T-helper 1 cell (primary cell): Measurements from ENCODE around the gene SNX14.
"Not testable (repeated sequence)": the region's sequence is repeated elsewhere in the genome, so short reads cannot be mapped to it uniquely, and the experiment has no call there.

Experiments
- DNase-seq, 5 donors: peaks; one replicate each; pipeline ENCODE4 v3.0.0-alpha.2; 2012 to 2020

The SNX14 gene

DNA sequence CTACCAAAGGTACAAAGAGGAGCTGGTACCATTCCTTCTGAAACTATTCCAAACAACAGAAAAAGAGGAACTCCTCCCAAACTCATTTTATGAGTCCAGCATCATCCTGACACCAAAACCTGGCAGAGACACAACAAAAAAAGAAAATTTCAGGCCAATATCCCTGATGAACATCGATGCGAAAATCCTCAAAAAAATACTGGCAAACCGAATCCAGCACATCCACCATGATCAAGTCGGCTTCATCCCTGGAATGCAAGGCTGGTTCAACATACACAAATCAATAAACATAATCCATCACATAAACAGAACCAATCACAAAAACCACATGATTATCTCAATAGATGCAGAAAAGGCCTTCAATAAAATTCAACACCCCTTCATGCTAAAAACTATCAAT, 10.8 kb downstream of the SNX14 start:
- DNase-seq: not testable (repeated sequence)

DNA sequence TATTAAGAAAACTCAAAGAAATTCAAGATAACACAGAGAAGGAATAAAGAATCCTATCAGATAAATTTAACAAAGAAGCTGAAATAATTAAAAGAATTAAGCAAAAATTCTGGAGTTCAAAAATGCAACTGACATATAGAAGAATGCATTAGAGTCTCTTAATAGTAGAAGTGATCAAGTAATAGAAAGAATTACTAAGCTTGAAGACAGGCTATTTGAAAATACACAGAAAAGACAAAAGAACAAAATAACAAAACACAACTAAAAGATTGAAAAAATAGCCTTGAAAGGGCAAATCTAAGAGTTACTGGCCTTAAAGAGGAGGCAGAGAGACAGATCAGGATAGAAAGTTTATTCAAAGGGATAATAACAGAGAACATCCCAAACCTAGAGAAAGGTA, 12.1 kb downstream of the SNX14 start:
- no peak for DNase-seq

DNA sequence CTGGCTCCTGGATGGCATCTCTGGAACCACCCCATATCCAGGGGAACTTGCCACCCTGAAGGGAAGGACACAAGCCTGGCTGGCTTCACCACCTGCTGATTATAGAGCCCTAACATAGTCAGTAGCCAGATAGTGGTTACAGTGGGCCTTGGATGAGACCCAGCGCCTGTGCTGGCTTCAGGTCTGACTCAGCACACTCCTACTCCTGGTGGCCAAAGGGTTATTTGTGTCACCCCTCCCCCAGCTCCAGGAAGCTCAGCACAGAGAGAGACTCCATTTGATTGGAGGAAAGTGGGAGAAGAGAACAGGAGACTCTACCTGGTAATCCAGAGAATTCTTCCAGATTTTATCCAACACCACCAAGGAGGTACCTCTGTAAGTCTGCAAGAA, 12.8 kb downstream of the SNX14 start:
- DNase-seq: no peak

DNA sequence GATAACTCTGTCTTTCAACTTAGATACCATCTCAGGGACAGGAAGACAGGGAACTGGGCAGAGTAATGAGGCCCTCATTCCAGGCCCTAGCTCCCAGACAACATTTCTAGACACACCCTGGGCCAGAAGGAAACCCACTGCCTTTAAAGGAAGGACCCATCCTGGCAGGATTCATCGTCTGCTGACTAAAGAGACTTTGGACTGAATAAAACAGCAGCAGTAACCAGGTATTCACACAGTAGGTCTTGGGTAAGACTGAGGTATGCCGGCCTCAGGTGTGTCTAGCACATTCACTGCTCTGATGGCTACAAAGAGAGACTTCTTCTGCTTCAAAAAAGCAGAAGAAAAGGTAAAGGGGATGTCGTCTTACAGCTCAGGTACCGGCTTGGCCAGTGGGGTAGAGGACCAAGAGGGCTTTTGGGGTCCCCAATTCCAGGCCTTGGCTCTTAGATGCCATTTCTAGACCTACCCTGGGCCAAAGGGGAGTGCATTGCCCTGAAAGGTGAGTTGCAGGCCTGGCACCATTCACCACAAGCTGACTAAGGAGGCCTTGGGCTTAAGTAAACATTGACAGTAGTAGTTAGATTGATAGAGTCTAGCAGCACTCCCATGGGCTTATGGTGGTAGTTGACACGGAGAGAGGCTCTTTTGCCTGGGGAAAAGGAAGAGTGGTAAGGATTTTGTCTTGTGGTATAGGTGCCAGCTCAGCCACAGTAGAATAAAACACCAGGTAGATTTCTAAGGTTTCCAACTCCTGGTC, 13.4 kb downstream of the SNX14 start:
- no peak for DNase-seq

DNA sequence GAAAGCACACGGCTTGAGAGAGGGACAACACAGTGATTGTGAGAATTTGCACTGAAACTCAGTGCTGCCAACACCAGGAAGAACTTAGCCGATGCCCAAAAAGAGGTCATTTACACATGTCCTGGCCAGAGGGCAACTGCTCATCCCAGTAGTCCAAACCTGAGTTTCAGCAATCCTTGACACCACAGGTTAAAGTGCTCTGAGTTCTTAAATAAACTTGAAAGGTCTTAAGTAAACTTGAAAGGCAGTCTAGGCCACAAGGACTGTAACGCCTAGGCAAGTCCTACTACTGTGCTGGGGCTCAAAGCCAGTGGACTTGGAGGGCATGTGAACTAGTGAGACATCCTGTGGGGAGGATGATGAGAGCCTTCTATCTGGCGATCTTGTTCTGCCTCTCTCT, 14.1 kb downstream of the SNX14 start:
- DNase-seq: no peak

DNA sequence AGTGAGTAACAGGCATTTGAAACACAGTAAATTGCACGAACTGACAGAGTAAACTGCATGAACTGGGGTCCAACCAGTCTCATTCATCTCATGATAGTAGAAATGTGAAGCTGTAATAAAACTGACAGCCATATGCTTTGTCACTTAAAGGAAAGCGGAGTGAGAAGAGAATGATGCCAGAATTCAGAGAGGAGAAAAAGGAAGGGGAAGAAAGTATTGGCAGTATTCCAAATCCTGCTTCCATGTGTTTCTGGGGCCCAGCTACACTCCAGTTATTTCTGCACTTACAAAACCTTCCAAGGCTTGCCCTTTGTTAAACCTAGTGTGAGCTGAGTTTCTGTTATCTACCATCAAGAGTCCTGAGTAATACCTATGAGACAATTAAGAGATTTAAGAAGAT, 17.2 kb downstream of the SNX14 start:
- no peak for DNase-seq

DNA sequence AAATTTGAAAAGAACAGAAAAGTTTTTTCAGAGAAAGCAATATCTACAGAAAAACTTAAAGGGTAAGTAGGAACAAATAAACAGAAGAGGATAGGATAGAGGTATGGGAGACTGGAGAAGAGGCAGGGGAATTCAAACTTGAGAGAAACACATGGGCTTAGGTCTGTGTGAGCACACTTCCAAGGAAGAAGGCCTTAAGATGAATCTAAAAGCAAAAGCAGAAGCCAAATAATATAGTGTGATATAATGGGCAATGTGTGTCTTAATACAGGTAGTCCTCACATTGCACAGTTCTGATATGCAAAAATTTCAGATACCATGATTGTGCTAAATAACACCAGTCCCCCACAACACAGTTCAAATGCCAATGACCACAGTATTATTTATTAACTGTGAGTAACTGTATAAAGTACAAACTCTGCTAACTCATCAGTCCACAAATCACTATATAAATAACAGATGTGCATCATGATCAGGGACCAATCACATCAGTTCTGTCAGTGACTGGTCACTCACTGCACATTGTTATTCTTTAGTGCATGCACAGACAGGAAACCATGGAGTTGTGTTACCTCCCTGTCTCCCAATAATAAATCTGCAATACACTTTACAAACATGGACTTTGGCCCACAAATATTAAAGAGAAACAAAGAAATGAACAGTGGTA, 18.6 kb downstream of the SNX14 start:
- no peak for DNase-seq

DNA sequence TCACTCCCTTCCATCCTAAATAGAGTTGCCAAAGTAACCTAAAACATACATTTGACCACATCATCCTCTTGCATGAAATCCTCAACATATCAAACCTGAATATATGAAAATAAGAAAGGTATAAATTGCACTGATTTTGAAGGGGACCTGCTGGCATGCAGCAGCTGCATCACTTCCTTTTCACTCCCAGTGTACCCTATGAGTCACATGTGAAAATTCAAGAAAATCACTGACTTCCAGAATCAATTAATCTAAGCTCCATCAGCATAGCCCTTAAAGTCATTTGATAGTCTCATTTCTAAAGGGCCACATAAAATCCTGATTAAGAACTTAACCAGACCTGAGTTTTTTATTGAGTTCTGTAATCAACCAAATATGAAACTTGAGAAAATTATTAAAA, 24.3 kb downstream of the SNX14 start:
- DNase-seq: no peak

DNA sequence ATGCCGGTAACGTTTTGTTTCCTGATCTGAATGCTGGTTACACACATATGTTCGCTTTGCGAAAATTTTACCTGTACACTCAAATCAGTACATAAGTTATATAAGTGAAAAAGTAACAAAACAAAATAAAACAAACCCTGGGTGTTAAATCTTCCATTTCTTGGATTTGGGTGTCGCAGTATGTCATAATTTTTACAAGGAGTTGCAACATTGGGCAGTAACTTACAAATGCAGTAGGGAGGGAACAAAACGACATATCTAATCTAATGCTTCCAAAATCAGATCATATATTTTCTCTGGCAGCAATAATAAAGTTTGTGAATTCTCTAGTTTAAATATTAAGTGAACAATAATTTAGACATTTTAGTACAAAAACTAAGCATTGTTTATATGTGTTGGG, 25.2 kb downstream of the SNX14 start:
- DNase-seq: no peak

DNA sequence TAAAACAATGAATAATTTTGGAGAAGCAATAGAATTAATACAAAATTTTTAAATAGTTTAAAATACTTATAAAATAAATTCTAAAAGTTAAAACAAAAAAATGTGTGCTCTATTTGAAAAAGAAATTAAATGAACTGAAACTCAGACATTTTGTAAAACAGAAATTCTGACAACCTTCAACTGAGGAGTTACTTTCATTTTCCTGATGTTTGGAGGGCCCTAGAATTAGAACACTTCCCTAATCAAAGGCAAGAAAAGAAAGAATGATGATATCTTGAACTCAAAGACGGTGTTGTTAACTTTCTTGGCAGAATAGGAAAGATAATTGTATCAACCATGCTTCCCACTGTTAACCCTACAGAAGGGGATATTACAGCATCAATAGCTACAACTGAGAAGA, 27.9 kb downstream of the SNX14 start:
- no peak for DNase-seq

DNA sequence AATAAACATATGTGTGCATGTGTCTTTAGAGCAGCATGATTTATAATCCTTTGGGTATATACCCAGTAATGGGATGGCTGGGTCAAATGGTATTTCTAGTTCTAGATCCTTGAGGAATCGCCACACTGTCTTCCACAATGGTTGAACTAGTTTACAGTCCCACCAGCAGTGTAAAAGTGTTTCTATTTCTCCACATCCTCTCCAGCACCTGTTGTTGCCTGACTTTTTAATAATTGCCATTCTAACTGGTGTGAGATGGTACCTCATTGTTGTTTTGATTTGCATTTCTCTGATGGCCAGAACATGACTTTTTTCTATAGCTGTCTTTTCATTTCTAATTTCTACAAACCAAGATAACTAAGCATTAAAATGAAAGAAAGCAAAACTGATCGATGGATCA, 29.4 kb downstream of the SNX14 start:
- not testable (repeated sequence) for DNase-seq

DNA sequence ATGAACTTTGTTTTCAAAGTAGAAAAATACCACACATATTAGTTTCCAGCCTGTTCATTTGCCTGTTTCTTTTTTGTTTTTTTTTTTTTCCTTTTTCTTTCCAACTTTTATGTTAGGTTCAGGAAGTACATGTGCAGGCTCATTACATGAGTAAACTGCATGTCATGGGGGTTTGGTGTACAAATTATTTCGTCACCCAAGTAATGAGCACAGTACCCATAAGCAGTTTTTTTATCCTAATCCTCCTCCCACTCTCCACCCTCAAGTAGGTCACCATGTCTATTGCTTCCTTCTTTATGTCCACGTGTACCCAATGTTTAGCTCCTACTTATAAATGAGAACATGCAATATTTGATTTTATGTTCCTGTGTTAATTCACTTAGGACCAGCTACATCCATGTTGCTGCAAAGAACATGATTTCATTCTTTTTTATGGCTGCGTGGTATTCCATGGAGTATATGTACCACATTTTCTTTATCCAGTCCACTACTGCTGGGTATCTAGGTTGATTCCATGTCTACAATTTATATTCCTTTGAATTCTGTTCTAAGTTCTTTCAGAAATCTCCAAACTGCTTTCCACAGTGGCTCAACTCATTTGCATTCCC, 31.8 kb downstream of the SNX14 start:
- DNase-seq: no peak

DNA sequence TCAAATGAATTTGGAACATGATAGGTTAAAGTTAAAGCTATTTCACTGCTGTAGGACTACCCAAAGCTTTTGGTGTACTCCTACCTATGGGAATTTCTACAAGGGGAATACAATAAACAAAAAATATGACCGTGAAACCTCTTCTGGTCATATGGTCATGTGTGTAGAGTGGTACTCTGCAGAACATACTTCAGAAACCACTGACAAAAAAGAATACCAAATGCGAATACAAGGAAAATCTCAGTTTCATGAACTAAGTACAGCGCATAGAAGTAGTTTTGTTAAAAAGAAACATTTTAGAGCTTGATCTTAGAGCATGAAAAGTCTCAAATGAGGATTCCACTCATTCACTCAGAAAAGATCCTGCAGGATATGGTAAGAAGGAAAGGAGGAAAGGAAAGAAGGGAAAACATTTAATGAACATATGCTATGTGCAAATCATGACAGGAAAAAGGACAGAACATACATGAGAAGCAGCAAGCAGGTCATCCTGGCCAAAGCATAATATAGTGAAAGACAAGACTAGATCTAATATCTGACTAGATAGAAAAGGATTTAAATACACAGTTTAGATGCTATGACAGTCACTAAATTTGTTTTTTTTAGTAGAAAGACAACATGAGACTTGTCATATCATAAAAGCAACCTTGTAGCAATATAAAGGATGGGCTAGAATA, 36.5 kb downstream of the SNX14 start:
- DNase-seq: no peak

DNA sequence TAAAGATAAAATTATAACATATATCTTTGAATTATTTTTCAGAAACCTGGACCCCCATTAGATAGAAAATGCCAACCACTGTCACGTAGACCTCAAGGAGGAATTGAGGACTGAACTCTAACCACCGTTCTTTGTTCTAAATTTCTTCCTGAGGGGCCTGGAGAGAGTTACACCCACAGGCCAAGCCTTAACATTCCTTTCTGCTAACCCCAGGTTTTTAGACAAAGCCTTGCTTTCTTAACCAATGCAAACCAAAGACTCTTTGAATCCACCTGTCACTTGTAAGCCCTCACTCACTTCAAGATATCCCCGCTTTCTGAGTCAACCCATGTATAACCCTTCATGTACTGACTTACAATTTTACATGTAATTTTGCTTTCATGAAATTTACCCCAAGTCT, 41.0 kb downstream of the SNX14 start:
- DNase-seq: no peak

DNA sequence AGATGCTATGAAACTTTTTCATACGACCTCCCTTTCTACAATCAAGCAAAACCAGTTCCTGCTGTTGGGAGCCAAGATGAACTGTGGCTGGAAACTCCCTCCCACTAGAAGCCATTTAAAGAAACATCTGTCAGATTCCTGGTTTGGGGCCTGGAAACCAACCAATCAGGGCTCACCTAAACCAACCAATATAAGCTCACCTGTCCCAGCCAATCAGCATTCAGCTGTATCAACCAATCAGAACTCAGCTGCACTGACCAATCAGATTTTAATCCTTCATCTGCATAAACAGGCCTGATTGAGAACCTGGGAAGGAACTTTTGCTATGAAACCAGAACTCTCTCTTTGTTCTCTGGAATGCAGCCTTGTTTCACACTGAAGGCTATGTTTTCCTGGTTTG, 42.4 kb downstream of the SNX14 start:
- no peak for DNase-seq

DNA sequence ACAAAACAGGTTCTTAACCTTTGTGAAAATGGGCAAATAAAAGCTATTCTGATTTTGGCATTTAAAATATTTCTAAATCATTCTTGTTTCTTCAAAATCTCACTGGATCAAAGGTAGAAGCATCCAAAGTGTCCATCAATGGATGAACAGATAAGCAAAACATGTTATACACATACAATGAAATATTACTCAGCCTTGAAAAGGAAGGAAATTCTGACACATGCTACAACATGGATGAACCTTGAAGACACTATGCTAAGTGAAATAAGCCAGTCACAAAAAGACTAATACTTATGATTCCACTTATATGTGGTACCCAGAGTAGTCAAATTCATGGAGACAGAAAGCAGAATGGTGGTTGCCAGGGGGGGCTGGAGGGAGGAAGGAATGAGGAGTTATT, 45.9 kb downstream of the SNX14 start:
- DNase-seq: no peak

DNA sequence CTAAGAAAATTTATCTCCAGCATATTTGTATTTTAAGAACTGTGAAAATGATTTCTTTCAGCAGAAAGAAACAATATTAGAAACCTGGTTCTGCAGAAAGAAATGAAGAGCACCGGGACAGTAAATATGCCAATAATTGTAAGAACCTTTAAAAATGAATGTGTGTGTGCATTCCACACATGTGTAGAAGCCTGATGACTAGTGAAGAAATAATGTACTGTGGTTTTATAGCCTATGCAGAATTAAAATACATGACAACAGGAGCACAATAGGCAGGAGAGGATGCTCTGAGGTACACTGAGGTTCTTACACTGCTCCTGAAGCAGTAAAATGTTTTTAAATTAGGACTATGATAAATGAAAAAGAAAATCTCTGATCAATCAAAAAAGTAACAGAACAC, 48.9 kb downstream of the SNX14 start:
- no peak for DNase-seq

DNA sequence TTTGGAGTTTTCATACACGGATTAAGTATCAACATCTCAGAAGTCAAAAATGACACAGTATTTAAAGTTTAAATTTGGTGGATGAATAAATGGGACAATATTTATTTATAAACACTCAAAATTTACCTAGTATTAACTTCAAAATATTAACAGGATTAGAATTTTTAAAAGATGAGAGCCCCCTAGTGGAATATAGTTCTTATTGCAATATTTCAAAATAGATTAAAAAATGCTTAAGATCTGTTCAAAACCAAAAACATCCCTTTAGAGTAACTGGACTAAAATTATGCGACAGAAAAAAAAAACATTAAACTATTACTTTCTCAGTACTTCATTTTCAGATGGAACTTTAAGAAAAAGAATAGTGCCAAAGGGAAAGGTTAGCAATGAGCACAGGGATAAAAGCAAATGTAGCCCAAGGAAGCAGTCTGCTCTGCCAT, 56.6 kb downstream of the SNX14 start:
- DNase-seq: no peak

DNA sequence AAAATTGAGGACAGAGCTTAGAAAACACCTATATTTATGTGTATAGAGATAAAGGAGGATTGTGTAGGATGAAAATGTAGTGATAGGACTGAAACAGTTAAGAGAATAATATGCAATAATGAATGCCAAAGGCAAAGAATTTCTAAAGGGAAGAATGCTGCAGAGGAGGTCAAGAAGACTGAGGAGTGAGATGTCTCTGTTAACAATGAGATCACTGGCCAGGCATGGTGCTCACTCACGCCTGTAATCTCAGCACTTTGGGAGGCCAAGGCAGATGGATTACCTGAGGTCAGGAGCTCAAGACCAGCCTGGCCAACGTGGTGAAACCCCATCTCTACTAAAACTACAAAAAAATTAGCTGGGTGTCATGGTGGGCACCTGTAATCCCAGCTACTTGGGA, 69.4 kb downstream of the SNX14 start:
- not testable (repeated sequence) for DNase-seq

DNA sequence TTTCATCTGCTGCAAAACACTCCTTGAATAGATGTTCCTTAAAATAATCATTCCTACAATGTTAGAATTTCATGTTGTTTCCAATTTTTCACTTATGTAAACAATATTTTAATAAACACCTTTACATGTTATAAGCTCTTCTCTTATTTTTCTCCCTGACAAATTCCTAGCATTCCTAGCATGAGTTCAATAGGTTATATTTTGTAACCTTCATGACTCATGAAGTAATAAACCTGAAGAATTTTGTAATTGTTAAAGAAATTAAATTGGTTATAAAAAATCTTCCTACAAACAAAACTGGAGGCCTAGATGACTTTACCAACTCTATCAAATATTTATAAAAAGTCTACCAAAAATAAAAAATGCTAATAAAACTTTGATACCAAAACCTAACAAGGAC, 77.5 kb downstream of the SNX14 start:
- DNase-seq: no peak

DNA sequence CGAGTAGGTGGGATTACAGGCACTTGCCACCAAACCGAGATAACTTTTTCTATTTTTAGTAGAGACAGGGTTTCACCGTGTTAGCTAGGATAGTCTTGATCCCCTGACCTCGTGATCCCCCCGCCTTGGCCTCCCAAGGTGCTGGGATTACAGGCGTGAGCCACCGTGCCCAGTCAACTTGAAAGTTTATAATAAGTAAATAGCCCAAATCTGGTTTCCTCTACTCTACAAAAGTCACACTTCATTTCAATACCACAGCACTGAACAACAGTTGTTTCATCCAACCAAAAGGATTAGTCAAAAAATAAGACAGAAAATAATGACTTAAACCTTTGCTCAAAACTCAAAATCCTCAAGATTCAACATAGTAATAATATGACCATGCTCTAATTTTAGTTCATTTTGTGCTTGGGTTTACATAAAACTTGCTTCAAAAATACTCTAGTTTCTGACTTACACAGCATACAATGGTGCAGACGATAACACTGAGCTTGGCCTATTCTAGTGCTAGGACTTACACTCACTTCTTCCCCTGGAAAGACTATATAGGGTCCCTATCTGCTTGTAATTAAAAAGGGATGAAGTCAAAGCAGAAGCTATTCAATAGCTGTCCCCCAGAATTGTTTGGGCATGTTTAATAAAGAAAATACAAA, 87.1 kb downstream of the SNX14 start:
- peak in 1 of 5 donors; percentile 33 for DNase-seq

DNA sequence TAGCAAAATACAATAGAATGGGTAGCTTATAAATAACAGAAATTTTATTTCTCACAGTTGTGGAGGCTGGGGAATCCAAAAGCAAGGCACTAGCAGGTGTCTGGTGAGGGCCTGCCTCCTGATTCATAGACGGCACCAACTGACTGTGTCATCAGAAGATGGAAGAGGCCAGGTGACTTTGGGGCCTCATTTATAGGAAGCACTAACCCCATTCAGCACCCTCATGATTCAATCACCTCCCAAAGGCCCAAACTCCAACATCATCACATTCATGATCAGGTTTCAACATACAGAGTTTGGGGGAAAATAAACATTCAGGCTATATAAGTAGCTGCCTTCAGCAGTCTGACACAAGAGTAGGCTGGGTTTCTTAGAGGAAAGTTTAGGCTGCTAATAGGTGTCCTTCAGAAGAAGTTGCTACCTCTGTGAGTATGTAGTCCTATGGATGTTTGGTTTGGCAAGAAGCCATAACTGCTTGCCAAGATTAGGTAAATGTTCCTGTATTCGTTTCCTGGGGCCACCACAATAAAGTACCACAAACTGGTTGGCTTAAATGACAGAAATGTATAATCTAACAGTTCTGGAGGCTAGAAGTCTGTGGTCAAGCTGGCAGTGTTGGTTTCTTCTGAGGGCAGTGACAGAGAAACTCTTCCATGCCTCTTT, 94.9 kb downstream of the SNX14 start:
- DNase-seq: no peak

DNA sequence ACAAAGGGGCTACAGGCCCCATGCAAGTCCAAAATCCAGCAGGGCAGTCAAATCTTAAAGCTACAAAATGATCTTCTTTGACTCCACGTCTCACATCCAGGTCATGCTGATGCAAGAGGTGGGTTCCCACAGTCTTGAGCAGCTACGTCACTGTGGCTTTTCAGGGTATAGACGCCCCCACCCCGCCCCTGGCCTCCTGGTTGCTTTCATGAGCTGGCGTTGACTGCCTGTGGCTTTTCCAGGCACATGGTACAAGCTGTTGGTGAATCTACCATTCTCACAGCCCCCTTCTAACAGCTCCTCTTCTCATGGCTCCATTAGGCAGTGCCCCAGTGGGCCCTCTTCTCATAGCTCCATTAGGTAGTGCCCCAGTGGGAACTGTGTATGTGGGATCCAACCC, 96.8 kb downstream of the SNX14 start:
- DNase-seq: no peak
